Prostate gland (tissue), 2 donors: Measurements from ENCODE around the gene MSANTD3.

Experiments used
- CTCF ChIP-seq, 4 experiments: fragments of 200-600 bp in 2 of 4; fragments of 450-650 bp in 2 of 4; sonication (generic) in 2 of 4; IDR thresholded peaks; 1 replicate in 3 of 4; 2 replicates in 1 of 4; pipeline ENCODE4 v1.5.1; 2016 to 2019; ENCODE audit warnings: antibody characterized with exemption in 4 of 4, mild to moderate bottlenecking in 2 of 4, moderate library complexity in 2 of 4
- POLR2A ChIP-seq: fragments of 450-650 bp; IDR thresholded peaks from one replicate; pipeline ENCODE4 v1.6.1; 2016; ENCODE audit warnings: antibody characterized with exemption, mild to moderate bottlenecking
- POLR2AphosphoS5 ChIP-seq: sonication (generic); formaldehyde crosslinking; IDR thresholded peaks from one replicate; pipeline ENCODE4 v1.6.1; 2017; ENCODE audit warnings: antibody characterized with exemption

GRCh38 chr9:100436571-100436970, 9.6 kb downstream of the MSANTD3 start:
- TF ChIP-seq POLR2A (no peak), CTCF (IDR thresholded peaks at IDR 0.05) (no peak), POLR2AphosphoS5 (no peak)
